Stomach (tissue), 4 donors: ENCODE measurements around the gene ZNF423.

Experiments
- EP300 ChIP-seq: sonication (generic); formaldehyde crosslinking; IDR thresholded peaks from one replicate; pipeline ENCODE4 v1.6.1; 2017; ENCODE audit warnings: antibody characterized with exemption
- POLR2AphosphoS5 ChIP-seq, 3 donors: sonication (generic); formaldehyde crosslinking; IDR thresholded peaks; one replicate each; pipeline ENCODE4 v1.6.1; 2016; ENCODE audit warnings: antibody characterized with exemption in 3 of 3
- TF ChIP-seq, protein P1 (sequence below), 7 experiments: fragments of 450-650 bp in 4 of 7; fragments of 200-600 bp in 3 of 7; sonication (generic) in 3 of 7; IDR thresholded peaks; one replicate each; pipeline ENCODE4 v1.5.1; 2016 to 2019; ENCODE audit warnings: antibody characterized with exemption in 7 of 7, control low read depth in 2 of 7, mild to moderate bottlenecking in 1 of 7

DNA sequence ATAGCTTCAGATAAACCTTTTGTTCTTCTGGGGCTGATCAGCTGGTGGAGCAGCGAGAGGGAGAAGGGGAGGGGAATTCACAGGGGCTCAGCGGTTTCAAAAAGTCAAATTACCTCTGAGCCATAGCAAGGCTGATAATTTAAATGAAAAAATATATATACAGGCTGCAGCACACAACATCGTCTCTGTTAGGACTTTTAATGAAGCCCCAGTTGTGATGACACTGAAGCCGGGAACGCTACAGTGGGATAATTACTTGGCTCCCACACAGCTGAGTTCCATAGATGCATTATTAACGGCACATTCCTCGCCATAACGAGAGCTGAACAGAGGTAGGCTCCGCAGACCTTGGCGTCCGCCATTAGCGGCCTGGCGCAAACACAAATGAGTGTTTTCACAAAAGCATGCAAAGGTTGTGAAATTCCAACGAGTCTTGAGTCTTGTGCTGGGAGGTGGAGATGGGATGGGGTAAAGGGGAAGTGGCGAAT, 266.3 kb downstream of the ZNF423 start:
- TF ChIP-seq, protein P1, sequence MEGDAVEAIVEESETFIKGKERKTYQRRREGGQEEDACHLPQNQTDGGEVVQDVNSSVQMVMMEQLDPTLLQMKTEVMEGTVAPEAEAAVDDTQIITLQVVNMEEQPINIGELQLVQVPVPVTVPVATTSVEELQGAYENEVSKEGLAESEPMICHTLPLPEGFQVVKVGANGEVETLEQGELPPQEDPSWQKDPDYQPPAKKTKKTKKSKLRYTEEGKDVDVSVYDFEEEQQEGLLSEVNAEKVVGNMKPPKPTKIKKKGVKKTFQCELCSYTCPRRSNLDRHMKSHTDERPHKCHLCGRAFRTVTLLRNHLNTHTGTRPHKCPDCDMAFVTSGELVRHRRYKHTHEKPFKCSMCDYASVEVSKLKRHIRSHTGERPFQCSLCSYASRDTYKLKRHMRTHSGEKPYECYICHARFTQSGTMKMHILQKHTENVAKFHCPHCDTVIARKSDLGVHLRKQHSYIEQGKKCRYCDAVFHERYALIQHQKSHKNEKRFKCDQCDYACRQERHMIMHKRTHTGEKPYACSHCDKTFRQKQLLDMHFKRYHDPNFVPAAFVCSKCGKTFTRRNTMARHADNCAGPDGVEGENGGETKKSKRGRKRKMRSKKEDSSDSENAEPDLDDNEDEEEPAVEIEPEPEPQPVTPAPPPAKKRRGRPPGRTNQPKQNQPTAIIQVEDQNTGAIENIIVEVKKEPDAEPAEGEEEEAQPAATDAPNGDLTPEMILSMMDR (IDR thresholded peaks at IDR 0.05), result no peak
- no peak for TF ChIP-seq POLR2AphosphoS5 (IDR thresholded peaks at IDR 0.05)
- no peak for TF ChIP-seq EP300
